CD1c-positive myeloid dendritic cell (primary cell): ENCODE results near the gene SELENOI.
"Not testable (repeated sequence)": the region's sequence is repeated elsewhere in the genome, so short reads cannot be mapped to it uniquely, and the experiment has no call there.

ENCODE experiments used
- DNase-seq: peaks from one replicate; pipeline ENCODE4 v3.0.0-alpha.2; 2016; ENCODE audit errors: extremely low spot score

SELENOI gene

DNA sequence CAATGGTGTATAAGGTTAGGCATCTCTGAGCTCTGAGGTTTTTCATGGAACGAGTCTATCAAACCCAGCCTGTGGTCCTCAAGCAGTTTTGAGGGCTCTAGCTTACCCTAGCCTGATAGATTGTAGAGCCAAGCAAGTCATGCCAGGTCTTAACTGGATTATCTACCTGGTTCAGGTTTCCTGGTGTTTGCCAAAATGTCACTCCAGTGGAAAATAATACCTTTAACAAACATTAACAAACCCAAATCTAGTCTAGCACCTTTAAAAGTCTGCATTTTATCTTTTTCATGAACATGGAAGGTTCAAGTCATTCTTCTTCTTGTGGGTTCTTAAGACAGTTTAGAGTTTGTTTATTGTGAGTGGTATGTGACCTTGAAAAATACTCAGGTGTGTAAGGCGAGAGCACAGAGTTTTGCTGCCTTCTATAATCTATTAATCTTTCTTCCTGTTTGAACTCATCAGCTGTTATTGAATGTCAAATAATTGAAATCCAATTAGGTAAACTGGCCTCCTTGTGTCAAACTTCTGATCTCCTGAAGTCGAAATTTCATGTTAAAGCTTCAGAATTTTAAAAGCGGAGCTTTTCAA lies 14.0 kb downstream of the SELENOI start:
- DNase-seq = no peak

DNA sequence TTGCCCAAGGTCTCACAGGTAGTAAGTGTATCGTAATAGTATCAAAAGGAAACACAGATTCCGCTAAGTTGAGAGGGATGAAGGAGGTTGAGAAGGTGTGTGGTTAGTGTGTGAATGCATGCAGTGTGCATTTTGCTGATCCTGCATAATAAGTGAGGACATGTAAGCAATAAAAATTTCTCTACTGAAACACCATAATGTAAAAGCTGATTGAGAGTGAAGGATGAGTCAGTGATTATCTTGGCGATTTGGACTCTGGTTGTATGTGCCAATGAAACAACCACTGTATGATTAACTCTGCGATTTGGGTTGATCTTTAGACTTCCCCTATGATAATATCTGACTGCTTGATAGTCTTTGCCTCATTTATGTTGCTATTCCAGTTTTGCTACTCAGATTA lies 17.4 kb downstream of the SELENOI start:
- no peak for DNase-seq

DNA sequence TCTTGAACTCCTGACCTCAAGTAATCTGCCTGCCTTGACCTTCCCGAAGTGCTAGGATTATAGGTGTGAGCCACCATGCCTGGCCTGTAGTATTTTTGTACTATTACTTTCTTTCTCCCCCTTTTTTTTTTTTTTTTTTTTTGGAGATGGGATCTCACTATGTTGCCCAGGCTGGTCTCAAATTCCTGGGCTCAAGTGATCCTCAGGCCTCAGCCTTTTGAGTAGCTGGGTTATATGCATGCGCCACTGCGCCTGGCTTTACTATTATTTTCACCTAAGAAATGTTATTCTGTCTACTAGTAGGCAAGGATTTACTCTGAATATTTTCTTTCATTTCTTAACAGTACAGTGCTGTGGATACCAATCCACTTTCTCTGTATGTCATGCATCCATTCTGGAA lies 18.0 kb downstream of the SELENOI start:
- DNase-seq = no peak

DNA sequence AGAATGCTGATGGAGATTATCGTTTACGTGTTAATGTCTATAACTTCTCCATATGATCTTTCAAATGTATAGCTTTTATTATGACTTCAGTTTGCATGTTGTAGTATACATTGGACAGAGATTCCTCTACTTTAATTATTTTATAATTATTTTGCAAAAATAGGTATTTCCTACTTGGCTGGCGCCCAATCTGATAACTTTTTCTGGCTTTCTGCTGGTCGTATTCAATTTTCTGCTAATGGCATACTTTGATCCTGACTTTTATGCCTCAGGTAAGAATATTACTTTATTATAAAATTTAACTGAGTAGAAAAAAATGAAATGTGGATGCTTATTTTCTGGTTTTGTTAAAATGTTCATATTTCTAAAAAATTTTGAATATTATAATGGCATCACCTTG lies 18.7 kb downstream of the SELENOI start:
- DNase-seq = no peak

DNA sequence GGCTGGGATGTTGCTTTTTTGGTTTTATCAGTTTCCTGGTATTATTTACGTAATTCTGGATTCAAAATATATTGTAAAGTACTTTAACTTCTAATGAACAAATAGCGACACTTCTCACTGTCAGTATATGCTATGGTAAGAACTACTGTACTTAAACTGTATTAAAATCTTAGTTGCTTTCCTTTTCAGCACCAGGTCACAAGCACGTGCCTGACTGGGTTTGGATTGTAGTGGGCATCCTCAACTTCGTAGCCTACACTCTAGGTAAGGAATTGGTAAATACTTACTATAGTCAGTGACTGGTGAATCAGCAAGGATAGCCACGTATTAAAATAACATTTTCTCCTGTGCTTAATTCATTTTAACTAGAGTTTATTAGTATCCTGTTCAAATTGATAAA lies 21.0 kb downstream of the SELENOI start:
- no peak for DNase-seq

DNA sequence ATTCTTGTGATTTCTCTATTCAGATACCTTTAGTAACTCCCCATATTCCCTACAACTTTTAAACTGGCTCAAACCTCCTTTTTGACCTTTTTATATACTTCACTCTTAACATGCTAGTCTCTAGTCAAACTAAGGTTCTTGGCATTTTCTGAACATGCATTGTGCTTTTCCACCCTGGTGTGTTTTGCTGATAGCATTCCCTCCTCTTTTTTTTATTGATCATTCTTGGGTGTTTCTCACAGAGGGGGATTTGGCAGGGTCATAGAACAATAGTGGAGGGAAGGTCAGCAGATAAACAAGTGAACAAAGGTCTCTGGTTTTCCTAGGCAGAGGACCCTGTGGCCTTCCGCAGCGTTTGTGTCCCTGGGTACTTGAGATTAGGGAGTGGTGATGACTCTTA lies 23.7 kb downstream of the SELENOI start:
- not testable (repeated sequence) for DNase-seq

DNA sequence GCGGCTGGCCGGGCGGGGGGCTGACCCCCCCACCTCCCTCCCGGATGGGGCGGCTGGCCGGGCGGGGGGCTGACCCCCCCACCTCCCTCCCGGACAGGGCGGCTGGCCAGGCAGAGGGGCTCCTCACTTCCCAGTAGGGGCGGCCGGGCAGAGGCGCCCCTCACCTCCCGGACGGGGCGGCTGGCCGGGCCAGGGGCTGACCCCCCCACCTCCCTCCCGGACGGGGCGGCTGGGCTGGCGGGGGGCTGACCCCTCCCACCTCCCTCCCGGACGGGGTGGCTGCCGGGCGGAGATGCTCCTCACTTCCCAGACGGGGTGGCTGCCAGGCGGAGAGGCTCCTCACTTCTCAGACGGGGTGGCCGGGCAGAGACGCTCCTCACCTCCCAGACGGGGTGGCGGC lies 25.0 kb downstream of the SELENOI start:
- DNase-seq = not testable (repeated sequence)

DNA sequence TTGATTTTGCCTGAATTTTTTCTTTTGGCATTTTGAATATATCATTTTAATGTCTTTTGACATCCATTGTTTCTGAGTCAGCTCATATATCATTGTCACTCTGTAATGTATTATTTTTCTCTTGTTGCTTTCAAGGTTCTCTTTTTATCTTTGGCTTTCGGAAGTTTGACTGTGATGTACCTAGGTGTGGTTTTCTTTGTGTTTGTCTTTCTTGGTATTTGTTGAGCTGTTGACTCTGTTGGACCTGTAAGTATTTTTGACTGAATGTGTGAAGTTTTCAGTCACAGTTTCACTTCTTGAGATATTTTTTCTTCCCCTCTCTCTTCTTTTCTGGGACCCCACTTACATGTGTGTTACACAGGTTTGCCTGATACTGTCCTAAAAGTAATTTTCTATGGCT lies 30.9 kb downstream of the SELENOI start:
- no peak for DNase-seq

DNA sequence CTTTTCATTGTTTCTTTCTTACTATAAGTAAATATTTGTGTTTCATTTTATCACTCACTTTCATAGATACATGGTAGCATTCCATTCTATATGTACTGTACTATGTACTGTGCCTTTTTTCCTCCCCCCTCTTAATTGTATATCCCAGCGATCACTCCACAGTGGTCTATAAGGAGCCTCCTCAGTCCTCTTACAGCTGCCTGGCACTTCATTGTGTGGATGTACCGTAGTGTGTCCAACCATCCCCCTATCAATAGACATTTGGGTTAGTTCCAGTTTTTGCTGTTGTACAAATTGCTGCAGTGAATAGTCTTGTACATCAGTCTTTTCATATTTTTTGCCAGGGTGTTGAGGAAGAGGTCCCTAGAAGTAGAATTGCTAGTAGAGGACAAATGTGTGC lies 34.3 kb downstream of the SELENOI start:
- no peak for DNase-seq

DNA sequence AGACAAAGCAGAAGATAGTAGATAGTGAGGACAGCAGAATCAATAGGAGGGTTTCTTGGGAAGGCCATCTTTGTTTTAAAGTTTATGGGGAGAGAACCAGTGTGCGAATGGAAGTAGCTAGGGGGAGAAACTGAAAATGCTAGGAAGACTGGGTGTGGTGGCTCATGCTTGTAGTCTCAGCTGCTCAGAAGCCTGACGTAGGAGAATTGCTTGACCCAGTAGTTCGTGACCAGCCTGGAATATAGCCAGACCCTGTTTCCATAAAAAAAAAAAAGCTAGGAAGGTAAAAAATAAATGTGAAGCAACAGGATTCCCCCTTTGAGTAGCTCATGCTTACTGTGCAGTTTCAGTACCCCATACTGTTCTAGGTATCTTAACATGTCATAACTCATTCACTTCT lies 36.6 kb downstream of the SELENOI start:
- DNase-seq = peak; percentile 21

DNA sequence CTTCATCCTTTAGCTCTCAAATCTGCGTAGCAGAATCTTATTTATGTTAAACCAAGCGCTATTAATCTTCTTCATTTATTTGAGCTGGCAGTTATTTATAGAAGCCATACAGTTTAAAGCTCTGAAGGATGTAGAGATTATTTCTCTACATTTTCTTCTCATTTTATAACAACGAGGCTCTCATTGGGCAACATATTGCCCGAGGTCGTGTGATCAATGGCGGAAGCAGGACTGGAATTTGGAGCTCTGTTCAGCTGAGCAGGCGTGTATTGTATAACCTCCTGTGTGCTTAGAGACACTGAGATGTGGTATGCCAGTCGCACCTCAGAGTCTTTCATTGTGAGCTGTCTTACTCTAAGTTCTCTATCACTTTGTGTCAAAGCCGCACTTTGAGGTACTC lies 38.2 kb downstream of the SELENOI start:
- no peak for DNase-seq

DNA sequence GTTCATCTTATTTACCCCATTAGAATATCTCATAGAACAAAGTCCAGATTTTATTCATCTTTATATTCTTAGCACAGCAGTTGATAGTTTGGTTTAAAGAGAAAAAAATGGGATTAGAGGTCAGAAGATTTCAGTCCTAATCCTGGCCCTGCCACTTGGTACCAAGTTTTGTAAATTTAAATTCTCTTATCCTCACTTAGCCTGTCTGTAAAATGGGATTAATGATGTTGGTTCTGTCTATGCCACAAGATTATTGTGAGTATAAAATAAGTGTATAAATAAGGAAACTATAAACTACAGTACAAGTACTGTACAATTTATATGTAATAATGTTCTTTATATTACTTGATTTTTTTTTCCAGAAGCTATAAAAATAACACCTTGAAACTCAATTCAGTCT lies 38.7 kb downstream of the SELENOI start:
- DNase-seq = no peak

DNA sequence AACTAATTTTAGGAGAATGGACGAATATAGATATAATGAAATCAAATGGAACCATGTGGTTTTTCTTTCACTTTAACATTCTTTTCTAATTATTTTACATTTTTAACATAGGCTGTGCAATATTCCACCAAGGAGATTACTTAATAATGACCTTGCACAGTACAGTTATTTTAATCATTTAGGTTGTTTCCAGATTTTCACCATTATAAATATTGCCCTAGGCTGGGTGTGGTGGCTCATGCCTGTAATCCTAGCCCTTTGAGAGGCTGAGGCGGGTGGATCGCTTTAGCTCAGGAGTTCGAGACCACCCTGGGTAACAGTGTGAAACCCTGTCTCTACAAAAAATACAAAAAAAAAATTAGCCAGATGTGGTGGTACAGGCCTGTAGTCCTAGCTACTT lies 41.2 kb downstream of the SELENOI start:
- DNase-seq = no peak

DNA sequence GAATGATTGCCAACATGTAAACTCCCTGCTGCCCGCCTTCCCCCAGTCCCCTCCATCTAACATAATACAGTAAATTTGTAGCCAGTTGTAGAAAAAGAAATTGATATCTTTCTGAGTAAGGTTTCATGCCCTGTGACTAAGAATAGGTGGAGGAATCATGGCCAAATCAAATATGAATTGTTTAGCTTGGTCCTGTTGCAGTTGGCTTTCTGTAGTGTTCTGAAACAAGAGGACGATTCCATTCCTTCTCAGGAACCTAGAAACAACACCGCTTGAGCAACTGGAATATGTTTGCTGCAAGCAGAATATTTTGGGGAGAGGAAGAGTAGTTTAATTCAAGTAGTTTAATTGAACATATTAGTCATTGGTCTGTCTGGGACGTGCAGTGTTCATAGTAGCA lies 48.8 kb downstream of the SELENOI start:
- no peak for DNase-seq

DNA sequence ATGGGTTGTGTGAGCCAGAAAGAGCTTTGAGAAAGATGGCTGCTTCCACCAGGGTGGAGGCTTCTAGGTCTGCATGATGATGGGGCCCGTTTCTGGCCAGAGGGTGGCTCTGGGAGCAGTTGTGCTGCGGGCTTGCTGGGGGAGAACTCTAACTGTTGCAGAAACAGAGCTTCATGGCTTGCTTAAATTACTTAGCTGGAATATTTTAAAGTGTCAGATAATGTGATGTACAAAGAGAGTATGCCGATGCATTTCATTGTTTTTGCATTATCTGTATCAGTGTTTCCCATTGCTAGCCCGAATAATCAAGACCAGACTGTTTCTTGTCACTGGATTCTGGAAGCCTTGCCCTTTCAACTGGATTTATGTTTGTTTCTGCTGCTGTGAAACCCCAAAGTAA lies 49.5 kb downstream of the SELENOI start:
- DNase-seq = no peak

DNA sequence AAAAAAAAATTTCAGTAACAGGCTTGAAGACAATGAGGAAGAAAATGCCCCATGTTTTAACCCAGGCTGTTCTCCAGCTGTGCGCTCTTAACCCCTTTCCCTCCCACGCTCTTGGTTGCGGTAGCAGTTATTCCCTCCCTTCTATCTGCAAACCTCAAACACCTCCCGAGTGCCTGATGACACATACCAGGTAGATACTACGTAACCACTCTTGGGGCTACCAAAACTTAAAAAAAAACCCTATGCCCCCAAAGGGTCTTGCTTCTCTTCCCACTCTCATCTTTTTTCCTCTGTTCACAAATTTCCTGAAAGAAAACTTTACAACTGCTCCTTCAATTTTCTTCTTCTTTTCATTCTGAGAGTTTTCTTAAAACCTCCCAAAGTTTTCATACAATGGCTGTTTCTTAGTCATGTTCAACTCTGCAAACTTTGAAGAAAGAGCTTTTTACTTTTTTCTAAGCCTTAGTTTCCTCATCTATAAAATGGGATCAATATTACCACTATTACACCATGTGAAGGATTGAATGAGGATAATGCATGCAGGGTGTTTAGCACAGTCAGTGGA lies 50.9 kb downstream of the SELENOI start:
- no peak for DNase-seq

DNA sequence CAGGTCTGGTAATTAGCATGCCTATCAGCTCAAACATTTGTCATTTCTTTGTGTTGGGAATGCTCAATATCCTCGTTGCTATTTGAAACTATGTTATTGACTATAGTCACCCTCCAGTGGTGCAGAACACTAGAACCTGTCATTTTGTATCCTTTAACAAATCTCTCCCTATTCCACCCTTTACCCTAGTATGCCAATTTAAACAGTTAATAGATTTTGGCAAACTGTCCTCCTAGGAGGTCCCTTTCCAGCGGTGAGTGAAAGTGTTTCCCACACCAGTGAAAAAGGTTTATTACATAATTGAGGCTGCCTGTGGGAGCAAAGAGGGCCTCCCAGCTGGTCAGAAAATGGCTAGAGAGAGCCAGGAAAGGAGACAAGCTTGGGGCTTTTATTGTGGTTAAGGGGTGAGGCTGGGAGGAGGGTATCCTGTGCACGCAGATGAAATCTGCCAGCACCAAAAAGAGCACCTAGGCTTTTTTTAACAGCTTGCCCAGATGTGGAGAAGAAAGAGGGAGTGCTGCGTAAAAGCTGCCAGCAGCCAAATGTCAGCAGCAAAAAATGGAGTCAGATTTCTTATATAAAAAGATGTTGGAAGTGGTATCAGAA lies 53.9 kb downstream of the SELENOI start:
- no peak for DNase-seq

DNA sequence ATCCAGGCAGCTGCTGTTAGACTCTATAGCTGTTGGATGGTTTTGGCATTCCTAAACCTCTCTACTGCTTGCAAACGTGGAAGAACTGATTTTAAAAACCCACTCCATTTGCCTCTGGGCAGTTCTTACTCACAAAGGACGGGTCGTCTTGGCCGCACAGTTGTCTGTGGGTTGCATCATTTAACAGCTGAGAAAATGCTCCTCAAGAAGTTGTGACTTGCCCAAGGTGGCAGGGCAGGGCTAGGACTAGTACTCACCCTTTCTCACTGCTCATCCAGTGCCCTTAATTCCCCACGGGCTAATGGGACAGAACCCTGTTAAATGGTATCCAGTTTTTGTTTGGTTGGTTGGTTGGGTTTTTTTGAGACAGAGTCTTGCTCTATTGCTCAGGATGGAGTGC lies 54.8 kb downstream of the SELENOI start:
- DNase-seq = no peak

DNA sequence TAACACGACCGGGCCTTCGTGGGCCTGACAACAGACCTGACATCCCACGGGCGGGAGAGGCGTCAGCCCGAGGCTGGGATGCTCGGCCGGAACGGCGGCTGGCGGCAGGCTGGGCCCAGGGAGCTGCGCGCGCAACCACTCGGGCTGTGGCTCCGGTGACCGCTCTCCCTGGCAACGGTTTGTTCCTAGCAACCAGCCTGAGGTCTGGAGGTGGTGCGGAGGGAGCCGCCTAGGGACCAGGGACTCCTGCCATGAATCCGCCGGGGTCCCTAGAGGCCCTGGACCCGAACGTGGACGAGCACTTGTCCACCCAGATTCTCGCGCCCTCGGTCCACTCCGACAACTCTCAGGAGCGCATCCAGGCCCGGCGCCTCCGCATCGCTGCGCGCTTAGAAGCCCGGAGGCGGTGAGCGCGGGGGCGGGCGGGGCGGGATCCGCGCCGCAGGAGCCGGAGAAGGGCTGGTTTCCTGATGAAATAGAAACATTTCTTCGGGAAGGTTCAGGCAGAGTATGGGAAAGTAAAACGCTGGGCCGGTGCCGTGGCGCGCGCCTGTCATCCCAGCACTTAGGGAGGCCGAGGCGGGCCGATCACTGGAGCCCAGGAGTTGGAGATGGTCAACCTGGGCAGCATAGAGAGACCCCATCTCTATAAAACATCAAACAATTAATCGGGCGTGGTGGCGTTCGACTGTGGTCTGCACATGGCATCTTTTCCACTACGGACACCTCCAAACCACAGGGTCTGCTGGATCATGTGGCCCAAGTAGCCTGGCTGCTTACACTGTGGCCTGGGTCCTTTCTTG lies 56.0 kb downstream of the SELENOI start, which contains the start of gene DRC1:
Gene DRC1, plus strand, starts transcription at position 182 of the 803 bp plus-strand sequence. Its CDS starts 70 bp downstream, at position 252.
- peak; percentile 72 for DNase-seq

DNA sequence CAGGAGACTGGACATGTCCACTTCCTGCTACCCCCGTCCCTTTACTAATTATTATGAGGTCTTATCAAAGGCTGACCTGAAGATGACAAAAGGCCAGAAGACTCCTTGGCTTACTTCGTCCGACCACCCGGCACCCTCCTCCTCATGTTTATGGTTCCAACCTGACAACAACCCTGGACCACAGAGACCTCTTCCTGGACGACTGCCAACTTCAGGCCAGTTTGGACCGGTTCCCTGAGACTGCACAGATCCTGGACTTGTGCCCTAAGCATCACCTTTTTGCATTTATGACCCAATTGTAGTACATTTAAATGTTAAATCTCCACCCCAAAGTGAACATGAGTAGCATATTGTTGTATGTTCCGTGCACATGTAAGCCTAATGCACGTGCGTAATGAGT lies 61.6 kb downstream of the SELENOI start:
- DNase-seq = no peak

DNA sequence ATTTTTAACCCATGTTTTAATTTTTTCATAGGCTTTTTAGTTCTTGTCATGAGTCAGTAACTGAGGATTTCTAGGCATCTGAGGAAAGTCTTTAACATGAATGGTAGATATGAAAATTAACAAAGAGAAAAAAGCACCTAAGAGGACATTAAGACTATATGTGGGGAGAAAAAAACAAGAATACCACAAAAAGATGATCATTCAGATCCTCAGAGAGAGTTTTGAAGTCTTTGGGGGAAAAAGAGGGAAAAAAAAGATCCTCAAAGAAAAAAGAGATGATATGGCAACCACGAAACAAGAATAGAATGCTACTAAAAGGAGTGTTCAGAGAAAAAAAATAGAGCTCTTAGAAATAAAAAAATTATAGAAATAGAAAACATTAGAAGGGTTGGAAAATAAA lies 63.8 kb downstream of the SELENOI start:
- no peak for DNase-seq

DNA sequence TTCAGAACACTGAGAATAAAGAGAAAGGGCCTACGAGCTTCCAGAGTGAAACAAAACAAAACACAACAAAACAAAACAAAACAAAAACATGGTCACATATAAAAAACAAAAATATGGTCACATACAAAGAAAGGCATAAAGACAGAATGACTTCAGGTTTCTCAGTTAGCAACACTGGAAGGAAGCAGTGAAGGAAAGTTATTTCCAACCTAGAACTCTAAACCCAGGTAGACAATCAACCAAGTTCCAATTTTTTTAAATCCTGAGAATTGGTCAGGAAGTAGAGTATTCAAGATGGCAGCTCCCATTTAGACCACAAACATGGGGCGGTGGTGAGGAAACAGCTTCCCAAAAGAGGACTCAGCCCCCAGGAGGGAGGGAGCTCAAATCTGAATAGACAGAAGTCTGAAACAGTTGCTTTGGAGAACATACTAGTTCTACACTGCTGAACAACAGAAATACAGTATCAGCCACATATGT lies 64.9 kb downstream of the SELENOI start:
- peak; percentile 10 for DNase-seq

DNA sequence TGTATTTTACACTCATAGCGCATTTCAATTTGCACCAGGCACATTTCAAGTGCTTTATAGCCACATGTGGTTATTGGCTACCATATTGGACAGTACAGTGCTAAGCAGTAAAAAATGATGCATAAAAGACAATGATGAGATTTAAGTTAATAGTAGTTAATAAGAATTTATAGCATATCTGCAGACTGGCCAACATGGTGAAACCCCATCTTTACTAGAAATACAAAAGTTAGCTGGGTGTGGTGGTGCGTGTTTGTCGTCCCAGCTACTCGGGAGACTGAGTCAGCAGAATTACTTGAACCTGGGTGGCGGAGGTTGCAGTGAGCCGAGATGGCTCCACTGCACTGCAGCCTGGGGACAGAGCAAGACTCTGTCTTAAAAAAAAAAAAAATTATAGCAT lies 65.5 kb downstream of the SELENOI start:
- DNase-seq = no peak
